Body of pancreas (tissue), 4 donors: ENCODE results near the gene RXRA. TPM values are rescaled to one million over a fixed set of nuclear protein-coding genes. Genes with fewer than 3 reads are reported as not detected.
A peak's percentile ranks its signal among the peaks of the same experiment; 100 is the strongest.

Experiments
- ATAC-seq: fragments of 150-250 bp; one replicate; pipeline ENCODE4 v1.9.1; 2016
- DNase-seq, 4 donors: peaks; one replicate each; pipeline ENCODE4 v3.0.0-alpha.2; 2019
- H3K27ac ChIP-seq, 4 donors: fragments of 200-600 bp; sonication (generic); 1 replicate in 3 of 4; 2 replicates in 1 of 4; pipeline versions ENCODE4 v1.5.1 to v1.6.1; 2016 to 2019; ENCODE audit warnings: mild to moderate bottlenecking in 1 of 4, mixed read lengths in 1 of 4, moderate library complexity in 1 of 4
- H3K27me3 ChIP-seq, 2 donors: fragments of 200-600 bp; sonication (generic); one replicate each; pipeline ENCODE4 v1.6.0; 2016; ENCODE audit warnings: mild to moderate bottlenecking in 1 of 2
- H3K36me3 ChIP-seq, 2 donors: fragments of 200-600 bp; sonication (generic); replicated peaks in 1 of 2; 2 replicates each; pipeline ENCODE4 v1.5.1; 2016; ENCODE audit warnings: low read depth in 2 of 2; ENCODE audit not compliant: insufficient read depth in 1 of 2
- H3K4me1 ChIP-seq: fragments of 200-600 bp; sonication (generic); one replicate; pipeline ENCODE4 v1.6.0; 2016
- H3K4me3 ChIP-seq, 2 donors: fragments of 200-600 bp; sonication (generic); 1 replicate in 1 of 2; 2 replicates in 1 of 2; pipeline ENCODE4 v1.5.1; 2016 to 2019
- H3K9me3 ChIP-seq, 3 donors: fragments of 200-600 bp; sonication (generic); 1 replicate in 2 of 3; 2 replicates in 1 of 3; pipeline ENCODE4 v1.5.1; 2016
- CTCF ChIP-seq, 7 experiments: fragments of 450-650 bp in 4 of 7; fragments of 200-600 bp in 3 of 7; sonication (generic) in 3 of 7; IDR thresholded peaks; one replicate each; pipeline ENCODE4 v1.5.1; 2016 to 2019; ENCODE audit warnings: antibody characterized with exemption in 7 of 7
- POLR2A ChIP-seq, 3 donors: fragments of 450-650 bp; IDR thresholded peaks; one replicate each; pipeline ENCODE4 v1.6.1; 2016; ENCODE audit warnings: antibody characterized with exemption in 3 of 3, mild to moderate bottlenecking in 2 of 3
- WGBS, 2 donors: methylation state at CpG; one replicate each; pipeline ENCODE4 v1.1.5; 2017; 5-methylcytosine and 5-hydroxymethylcytosine counted together
- intact Hi-C: fragments of 100-400 bp; cut with DNase I; formaldehyde crosslinking; loops from one replicate; pipeline ENCODE4 v1.15.1; 2023
- total RNA-seq, 2 donors: library from RNA; depleted of rRNA; stranded (reverse); fragments of >200 nt; gene quantifications; one replicate each; pipeline ENCODE4 v1.1.0, GENCODE V29; 2016

RXRA gene
- total RNA-seq, 2 donors from 2014 or later, result 31.4 to 41.9 TPM

- Histone ChIP-seq H3K27me3 (no peaks in the 10 kb centered on the region), H3K4me1 (peaks cover 97% of the 10 kb centered on the region), H3K27ac (peak overlapping the region; percentile 22 to 90 (median 81)), H3K9me3 (no peaks in the 10 kb centered on the region), H3K4me3 (no peak overlapping the region), H3K36me3 (no peaks in the 10 kb centered on the region)
- intact Hi-C loops, result no loop called here
- DNase-seq (peak in 2 of 4 donors; percentile 38 to 61), ATAC-seq (no peak)
- no peak for TF ChIP-seq POLR2A (IDR thresholded peaks at IDR 0.05)
- TF ChIP-seq CTCF (IDR thresholded peaks at IDR 0.05), result no peak
- WGBS, 2 donors, result 74 to 77% methylated on average over 11 to 27 of the region's 28 CpGs
Measured at GRCh38 chr9:134340475-134341160, 14.4 kb downstream of the RXRA start.

GRCh38 chr9:134341306-134341705, 15.1 kb downstream of the RXRA start:
- 11 to 17% methylated on average over 5 to 9 of the region's 9 CpGs for WGBS, 2 donors

GRCh38 chr9:134341929-134342745, 15.9 kb downstream of the RXRA start:
- no peak for DNase-seq
- Histone ChIP-seq H3K4me1 (peaks cover 91% of the 10 kb centered on the region), H3K36me3 (no peaks in the 10 kb centered on the region), H3K9me3 (no peaks in the 10 kb centered on the region), H3K4me3 (no peak overlapping the region), H3K27me3 (no peaks in the 10 kb centered on the region), H3K27ac (peak overlapping the region; percentile 39 to 90 (median 81))
- intact Hi-C loops, result no loop called here
- no peak for TF ChIP-seq CTCF (IDR thresholded peaks at IDR 0.05)
- no peak for TF ChIP-seq POLR2A (IDR thresholded peaks at IDR 0.05)
- ATAC-seq, result no peak
- WGBS, 2 donors, result 77 to 90% methylated on average over 13 to 16 of the region's 19 CpGs

More at GRCh38 chr9:134341306-134341705, 15.1 kb downstream of the RXRA start:
- peak; percentile 82 for ATAC-seq
- no peaks in the 10 kb centered on the region for H3K9me3 ChIP-seq
- peak; percentile 77 to 88 (median 86) for DNase-seq
- peaks cover 92% of the 10 kb centered on the region for H3K4me1 ChIP-seq
- H3K4me3 ChIP-seq, result no peak overlapping the region
- H3K27me3 ChIP-seq, result no peaks in the 10 kb centered on the region
- peak overlapping the region; percentile 22 to 90 (median 81) for H3K27ac ChIP-seq
- TF ChIP-seq CTCF (IDR thresholded peaks at IDR 0.05) (peak in 2 of 7 experiments; percentile 9 to 29), POLR2A (IDR thresholded peaks at IDR 0.05) (no peak)
- intact Hi-C loops, result no loop called here
- no peaks in the 10 kb centered on the region for H3K36me3 ChIP-seq

- 33 to 57% methylated on average over 3 to 6 of the region's 7 CpGs for WGBS, 2 donors
- intact Hi-C loops, result no loop called here
- Histone ChIP-seq H3K27me3 (no peaks in the 10 kb centered on the region), H3K36me3 (no peaks in the 10 kb centered on the region), H3K27ac (peak overlapping the region in 2 of 4 donors; percentile 73 to 90), H3K4me1 (peaks cover 90% of the 10 kb centered on the region), H3K4me3 (no peak overlapping the region), H3K9me3 (no peaks in the 10 kb centered on the region)
- ATAC-seq (no peak), DNase-seq (no peak)
- no peak for TF ChIP-seq CTCF (IDR thresholded peaks at IDR 0.05)
- no peak for TF ChIP-seq POLR2A (IDR thresholded peaks at IDR 0.05)
Measured at GRCh38 chr9:134342746-134343115, 16.5 kb downstream of the RXRA start.
